GM18499 (cell line): Measurements from ENCODE around the gene CCDC167.

Experiments used
- ATAC-seq: cut with Tn5 transposase; IDR thresholded peaks from one replicate; pipeline ENCODE4 v1.9.1; 2021; ENCODE audit warnings: moderate number of reproducible peaks; ENCODE audit not compliant: insufficient read depth, unreplicated experiment

Gene CCDC167

DNA sequence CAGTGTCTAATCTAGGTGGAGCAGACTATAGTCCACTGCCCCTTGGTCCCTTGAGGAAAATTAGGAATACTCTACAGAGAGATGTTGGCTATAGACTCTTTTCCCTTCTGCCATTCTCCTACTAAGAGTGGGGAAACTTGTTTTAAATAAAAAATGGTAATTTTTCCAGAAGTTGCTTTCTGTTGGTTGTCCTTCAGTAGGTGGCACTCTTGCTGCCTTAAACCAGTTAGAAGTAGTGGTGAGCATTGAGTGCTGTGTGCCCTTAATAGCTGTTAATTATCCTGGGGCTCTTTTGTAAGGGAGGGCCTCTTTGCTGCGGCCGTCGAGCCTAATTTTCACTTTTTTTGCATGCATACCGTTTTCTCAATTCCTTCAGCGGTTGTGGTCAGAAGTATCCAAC, 63.9 kb downstream of the CCDC167 start:
- ATAC-seq: no peak

DNA sequence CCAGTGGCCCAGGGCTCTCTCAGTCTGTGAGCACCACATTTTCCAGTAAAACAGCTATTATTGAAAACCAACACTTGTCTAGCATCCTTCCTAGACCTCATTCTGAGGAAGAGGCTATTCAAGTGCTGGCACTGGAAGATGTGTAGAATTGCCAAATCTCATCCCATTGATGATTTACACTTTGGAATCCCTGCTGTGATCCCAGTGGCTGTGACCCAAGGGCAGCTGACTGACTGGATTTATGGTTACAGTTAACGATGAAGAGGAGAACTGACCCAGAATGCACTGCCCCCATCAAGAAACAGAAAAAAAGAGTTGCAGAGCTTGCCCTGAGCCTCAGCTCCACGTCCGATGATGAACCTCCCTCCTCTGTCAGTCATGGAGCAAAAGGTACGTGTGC, 64.3 kb downstream of the CCDC167 start:
- no peak for ATAC-seq

DNA sequence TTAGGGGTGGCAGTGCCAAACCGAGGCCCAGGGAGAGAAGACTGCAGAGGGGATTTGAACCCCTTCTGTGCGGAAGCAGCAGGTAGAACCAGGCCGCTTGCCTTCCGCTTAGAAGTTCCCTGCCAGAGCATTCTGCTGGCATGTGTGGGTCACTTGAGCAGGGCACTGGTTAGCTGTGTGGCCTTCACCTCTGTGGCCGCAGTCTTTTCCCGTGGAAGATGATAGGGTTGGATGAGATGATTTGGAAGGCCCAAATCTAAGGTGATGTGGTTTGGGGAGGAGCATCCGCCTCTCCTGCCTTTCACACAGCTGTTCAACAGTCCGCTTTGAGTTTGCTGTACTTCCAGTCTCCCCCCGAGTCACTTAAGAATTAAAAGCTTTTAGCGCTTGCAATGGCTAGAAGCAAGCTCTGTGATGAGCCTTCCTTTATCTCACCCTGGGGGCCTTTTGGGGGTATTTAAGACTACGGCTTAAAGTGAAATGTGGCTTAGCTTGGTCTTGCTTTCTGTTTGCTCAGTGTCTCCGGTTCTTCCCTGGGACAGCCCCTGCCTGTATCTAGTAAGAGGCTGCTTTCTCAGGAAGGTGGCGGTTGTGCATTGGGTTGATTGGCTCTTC, 65.9 kb downstream of the CCDC167 start:
- ATAC-seq: peak; percentile 28
